Suprapubic skin (tissue), 3 donors: ENCODE results near the gene TMC7.

Experiments
- CTCF ChIP-seq, 2 donors: fragments of 200-600 bp in 1 of 2; fragments of 450-650 bp in 1 of 2; sonication (generic) in 1 of 2; IDR thresholded peaks; one replicate each; pipeline ENCODE4 v1.5.1; 2016 to 2019; ENCODE audit warnings: antibody characterized with exemption in 2 of 2, mild to moderate bottlenecking in 1 of 2, moderate library complexity in 1 of 2
- EP300 ChIP-seq: sonication (generic); formaldehyde crosslinking; IDR thresholded peaks from one replicate; pipeline ENCODE4 v1.6.1; 2017; ENCODE audit warnings: antibody characterized with exemption
- POLR2A ChIP-seq, 2 donors: fragments of 450-650 bp; IDR thresholded peaks; one replicate each; pipeline ENCODE4 v1.6.1; 2017; ENCODE audit warnings: antibody characterized with exemption in 2 of 2, mild to moderate bottlenecking in 2 of 2, moderate library complexity in 2 of 2

DNA sequence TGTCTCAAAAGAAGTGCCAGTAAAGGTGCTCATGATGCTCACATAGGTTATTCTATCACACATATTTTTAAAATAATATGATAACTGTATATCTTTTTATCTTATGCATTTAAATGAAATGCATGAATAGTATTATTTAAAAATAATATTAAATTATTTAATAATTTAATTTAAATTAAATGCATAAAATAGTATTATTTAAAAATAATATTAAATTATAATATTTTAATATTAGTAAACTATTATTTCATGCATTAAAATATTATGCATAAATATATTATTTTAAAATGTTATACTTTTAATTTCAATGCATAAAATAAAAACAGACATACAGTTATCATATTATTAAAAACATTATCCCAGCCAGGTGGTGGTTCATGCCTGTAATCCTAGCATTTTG, 33.4 kb downstream of the TMC7 start:
- TF ChIP-seq POLR2A (IDR thresholded peaks at IDR 0.05) (no peak), CTCF (IDR thresholded peaks at IDR 0.05) (no peak), EP300 (no peak)
